Testis (tissue), 2 donors: ENCODE measurements around the gene RPS14.

Source experiments
- CTCF ChIP-seq, 3 experiments: fragments of 450-650 bp in 2 of 3; fragments of 200-600 bp in 1 of 3; sonication (generic) in 1 of 3; IDR thresholded peaks; one replicate each; pipeline ENCODE4 v1.5.1; 2016 to 2019; ENCODE audit warnings: antibody characterized with exemption in 3 of 3, mild to moderate bottlenecking in 2 of 3, moderate library complexity in 1 of 3
- POLR2A ChIP-seq: fragments of 450-650 bp; IDR thresholded peaks from one replicate; pipeline ENCODE4 v1.6.1; 2017; ENCODE audit warnings: antibody characterized with exemption, mild to moderate bottlenecking, moderate library complexity

GRCh38 chr5:150446088-150446487 lies 3.5 kb downstream of the RPS14 start:
- TF ChIP-seq CTCF (IDR thresholded peaks at IDR 0.05) (no peak), POLR2A (no peak)
